ENCODE results near the gene IL1RAPL2. TPM values are rescaled to one million over a fixed set of nuclear protein-coding genes. Genes with fewer than 3 reads are reported as not detected.
"Not testable (repeated sequence)": the region's sequence is repeated elsewhere in the genome, so short reads cannot be mapped to it uniquely, and the experiment has no call there.

The IL1RAPL2 gene
- total RNA-seq, 1 donor from 2014 or later = not detected

- no peaks in the 10 kb centered on the region for H3K9me3 Mint-ChIP-seq
These were observed 452.9 kb downstream of the IL1RAPL2 start for GRCh38 chrX:105018865-105019264.

GRCh38 chrX:105028962-105029361 is 463.0 kb downstream of the IL1RAPL2 start:
- H3K79me2 ChIP-seq (ENCODE audit: low read depth); H3K36me3 Mint-ChIP-seq; H3K4me2 ChIP-seq; H3K36me3 ChIP-seq; H3K4me3 ChIP-seq; H3K27me3 Mint-ChIP-seq (ENCODE audit: insufficient read depth, low read depth); H3K9ac ChIP-seq; H3K4me3 Mint-ChIP-seq; H2AFZ ChIP-seq (replicated peaks); H3K27me3 ChIP-seq; H3F3A ChIP-seq (ENCODE audit: low read depth); H3K27ac ChIP-seq; H3K4me1 Mint-ChIP-seq; H3K27ac Mint-ChIP-seq; H4K20me1 ChIP-seq (ENCODE audit: low read depth); H3K9me3 ChIP-seq (ENCODE audit: low read depth); H3K4me1 ChIP-seq; DNase-seq (ENCODE audit: low spot score); H3K9me3 Mint-ChIP-seq: not testable (repeated sequence)

More at GRCh38 chrX:105018865-105019264, 452.9 kb downstream of the IL1RAPL2 start:
- H3K4me1 ChIP-seq = no peaks in the 10 kb centered on the region
- H3K9me3 ChIP-seq (ENCODE audit: low read depth) = no peaks in the 10 kb centered on the region
- no peaks in the 10 kb centered on the region for H4K20me1 ChIP-seq (ENCODE audit: low read depth)
- no peak overlapping the region for H3K9ac ChIP-seq
- H3K27ac ChIP-seq = no peak overlapping the region
- no peaks in the 10 kb centered on the region for H3K79me2 ChIP-seq (ENCODE audit: low read depth)
- Mint-ChIP-seq H3K36me3 (no peaks in the 10 kb centered on the region), H3K4me3 (no peak overlapping the region), H3K4me1 (peaks cover 3% of the 10 kb centered on the region), H3K27ac (no peak overlapping the region), H3K27me3 (ENCODE audit: insufficient read depth, low read depth) (peaks cover 3% of the 10 kb centered on the region)
- DNase-seq (ENCODE audit: low spot score) = no peak
- H3K27me3 ChIP-seq = no peaks in the 10 kb centered on the region
- H3K36me3 ChIP-seq = no peaks in the 10 kb centered on the region
- H2AFZ ChIP-seq (replicated peaks) = no peak overlapping the region
- TF ChIP-seq EZH2phosphoT487 (IDR thresholded peaks at IDR 0.05) = no peak
- TF ChIP-seq EZH2 (IDR thresholded peaks at IDR 0.05) = no peak
- no peak for TF ChIP-seq CTCF (IDR thresholded peaks at IDR 0.05)
- no peaks in the 10 kb centered on the region for H3F3A ChIP-seq (ENCODE audit: low read depth)
- H3K4me3 ChIP-seq = no peak overlapping the region
- no peak overlapping the region for H3K4me2 ChIP-seq

- H3K36me3 Mint-ChIP-seq = peaks cover 2% of the 10 kb centered on the region
- H3K79me2 ChIP-seq (ENCODE audit: low read depth) = no peaks in the 10 kb centered on the region
These were observed 472.8 kb downstream of the IL1RAPL2 start for GRCh38 chrX:105038672-105039328.

More at GRCh38 chrX:105038672-105039328, 472.8 kb downstream of the IL1RAPL2 start:
- Mint-ChIP-seq H3K27me3 (ENCODE audit: insufficient read depth, low read depth) (peaks cover 6% of the 10 kb centered on the region), H3K4me3 (no peak overlapping the region), H3K9me3 (peaks cover 9% of the 10 kb centered on the region), H3K27ac (no peak overlapping the region), H3K4me1 (no peaks in the 10 kb centered on the region)
- Histone ChIP-seq H3K27me3 (no peaks in the 10 kb centered on the region), H3K4me1 (no peaks in the 10 kb centered on the region), H3K9ac (no peak overlapping the region), H3K9me3 (ENCODE audit: low read depth) (peaks cover 6% of the 10 kb centered on the region), H3F3A (ENCODE audit: low read depth) (no peaks in the 10 kb centered on the region), H3K4me3 (no peak overlapping the region), H3K27ac (no peak overlapping the region), H4K20me1 (ENCODE audit: low read depth) (no peaks in the 10 kb centered on the region), H3K36me3 (no peaks in the 10 kb centered on the region), H2AFZ (replicated peaks) (no peak overlapping the region), H3K4me2 (no peak overlapping the region)
- no peak for TF ChIP-seq CTCF (IDR thresholded peaks at IDR 0.05)
- no peak for TF ChIP-seq EZH2 (IDR thresholded peaks at IDR 0.05)
- no peak for TF ChIP-seq EZH2phosphoT487 (IDR thresholded peaks at IDR 0.05)
- no peak for DNase-seq (ENCODE audit: low spot score)

Data from neural progenitor cell (in vitro differentiated cells).